ENCODE data around the gene SURF2.

Gene SURF2

DNA sequence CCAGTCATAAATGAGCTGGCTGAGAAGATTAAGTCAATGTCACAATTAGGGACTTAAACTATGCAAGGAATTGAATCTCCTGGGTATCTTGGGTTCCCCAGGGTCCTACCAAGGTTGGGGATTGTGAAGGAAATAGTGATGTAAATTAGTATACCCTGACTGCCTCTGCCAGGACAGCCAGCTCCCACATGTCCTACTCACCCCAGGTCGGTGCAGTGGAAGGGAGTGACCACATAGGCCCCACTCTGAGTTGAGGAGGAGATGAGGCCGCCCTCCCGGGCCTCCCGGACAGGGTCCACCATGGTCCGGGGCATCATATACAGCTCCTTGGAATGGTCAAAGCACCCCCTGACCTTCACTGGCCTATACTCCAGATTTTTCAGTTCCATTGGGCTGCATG lies 2.8 kb upstream of the SURF2 start:
- DNase-seq (ENCODE audit: low read depth in 2 of 2): no peak

DNA sequence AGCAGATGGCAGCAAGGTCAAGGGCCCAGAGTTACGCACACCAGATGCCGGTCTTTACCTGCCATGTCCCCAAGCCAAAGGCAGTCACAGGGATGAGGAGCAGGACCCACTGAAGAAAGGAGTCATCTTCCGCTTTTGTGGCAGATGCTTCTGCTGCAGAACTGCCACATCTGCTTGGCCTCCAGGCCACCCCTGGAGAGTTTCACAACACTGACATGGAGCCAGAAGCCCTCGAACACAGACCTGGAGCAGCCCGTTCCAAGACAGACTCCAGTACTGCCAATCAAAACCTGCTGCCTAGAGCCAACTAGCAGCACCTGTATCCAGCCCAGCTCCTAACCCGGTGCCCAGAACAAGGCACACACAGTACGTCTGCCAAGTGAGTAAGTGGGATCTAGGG lies 1.6 kb upstream of the SURF2 start:
- DNase-seq (ENCODE audit: low read depth in 2 of 2): no peak

DNA sequence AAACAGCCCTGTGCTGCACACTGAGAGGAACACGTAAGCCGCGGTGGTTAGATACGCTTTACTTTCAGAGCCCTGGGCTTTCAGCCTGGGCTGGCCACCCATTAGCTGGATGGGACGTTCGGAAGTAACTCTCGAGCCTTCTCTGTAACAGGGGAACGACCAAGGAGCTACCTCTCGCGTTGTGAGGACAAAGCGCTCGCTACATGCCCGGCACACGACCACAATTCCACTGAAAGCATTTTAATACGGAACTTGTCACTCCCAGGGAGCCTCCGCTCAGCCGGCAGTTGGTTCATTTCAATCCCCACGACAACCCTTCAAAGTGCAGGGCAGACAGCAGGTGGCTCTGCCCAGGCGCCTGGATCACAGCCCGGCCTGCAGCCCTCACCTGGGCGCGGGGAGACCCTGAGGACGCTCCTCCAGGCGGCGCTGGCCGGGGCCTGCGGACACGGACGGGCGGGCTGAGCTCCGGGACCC lies 431 bp upstream of the SURF2 start:
- no peak for DNase-seq (ENCODE audit: low read depth in 2 of 2)

DNA sequence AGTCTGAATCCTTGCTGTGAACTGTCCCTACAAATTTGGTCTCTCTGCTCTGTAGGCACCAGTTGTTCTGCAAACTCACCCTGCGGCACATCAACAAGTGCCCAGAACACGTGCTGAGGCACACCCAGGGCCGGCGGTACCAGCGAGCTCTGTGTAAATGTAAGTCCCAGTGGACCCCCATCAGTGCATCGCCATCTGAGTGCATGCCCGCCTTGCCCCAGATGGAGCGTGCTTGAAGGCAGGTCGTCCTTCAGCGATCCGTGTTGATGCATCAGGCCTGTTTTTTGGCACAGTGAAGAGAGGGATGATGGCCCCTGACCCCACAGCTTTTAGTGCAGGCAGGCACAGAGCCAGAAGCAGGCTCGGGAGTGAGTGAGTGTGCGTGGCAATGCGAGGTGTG lies 1.3 kb downstream of the SURF2 start:
- no peak for DNase-seq (ENCODE audit: low read depth in 2 of 2)

DNA sequence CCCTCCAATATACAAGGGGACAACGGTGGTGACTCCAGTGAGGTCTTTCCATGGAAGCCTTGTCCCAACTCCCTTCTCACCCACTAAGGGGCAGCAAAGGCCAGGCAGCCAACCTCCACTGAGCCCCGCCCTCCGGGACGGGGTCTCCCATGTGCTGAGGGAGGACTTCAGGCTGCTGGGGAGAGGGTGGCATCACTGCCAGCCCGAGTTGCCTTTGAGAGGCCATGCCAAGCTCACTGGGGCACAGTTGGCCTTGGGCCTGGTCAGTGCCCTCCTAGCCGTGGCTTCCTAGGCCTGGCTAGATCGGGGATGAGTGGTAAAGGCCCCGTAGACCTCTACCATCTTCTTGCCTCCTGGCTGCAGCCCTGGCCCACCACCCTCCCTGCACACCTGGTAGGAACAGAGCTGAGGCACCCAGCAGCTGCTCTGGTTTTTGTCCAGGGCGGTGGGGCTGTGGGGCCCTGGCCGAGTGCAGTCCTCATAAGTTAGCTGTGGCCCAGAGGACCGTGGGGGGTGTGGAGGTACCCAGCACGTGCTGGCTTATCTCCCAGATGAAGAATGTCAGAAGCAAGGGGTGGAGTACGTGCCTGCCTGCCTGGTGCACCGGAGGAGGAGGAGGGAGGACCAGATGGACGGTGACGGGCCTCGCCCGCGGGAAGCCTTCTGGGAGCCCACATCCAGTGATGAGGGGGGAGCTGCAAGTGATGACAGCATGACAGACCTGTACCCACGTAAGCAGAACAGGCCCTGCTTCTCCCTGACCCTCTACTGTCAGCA lies 3.2 kb downstream of the SURF2 start:
- no peak for DNase-seq (ENCODE audit: low read depth in 2 of 2)

DNA sequence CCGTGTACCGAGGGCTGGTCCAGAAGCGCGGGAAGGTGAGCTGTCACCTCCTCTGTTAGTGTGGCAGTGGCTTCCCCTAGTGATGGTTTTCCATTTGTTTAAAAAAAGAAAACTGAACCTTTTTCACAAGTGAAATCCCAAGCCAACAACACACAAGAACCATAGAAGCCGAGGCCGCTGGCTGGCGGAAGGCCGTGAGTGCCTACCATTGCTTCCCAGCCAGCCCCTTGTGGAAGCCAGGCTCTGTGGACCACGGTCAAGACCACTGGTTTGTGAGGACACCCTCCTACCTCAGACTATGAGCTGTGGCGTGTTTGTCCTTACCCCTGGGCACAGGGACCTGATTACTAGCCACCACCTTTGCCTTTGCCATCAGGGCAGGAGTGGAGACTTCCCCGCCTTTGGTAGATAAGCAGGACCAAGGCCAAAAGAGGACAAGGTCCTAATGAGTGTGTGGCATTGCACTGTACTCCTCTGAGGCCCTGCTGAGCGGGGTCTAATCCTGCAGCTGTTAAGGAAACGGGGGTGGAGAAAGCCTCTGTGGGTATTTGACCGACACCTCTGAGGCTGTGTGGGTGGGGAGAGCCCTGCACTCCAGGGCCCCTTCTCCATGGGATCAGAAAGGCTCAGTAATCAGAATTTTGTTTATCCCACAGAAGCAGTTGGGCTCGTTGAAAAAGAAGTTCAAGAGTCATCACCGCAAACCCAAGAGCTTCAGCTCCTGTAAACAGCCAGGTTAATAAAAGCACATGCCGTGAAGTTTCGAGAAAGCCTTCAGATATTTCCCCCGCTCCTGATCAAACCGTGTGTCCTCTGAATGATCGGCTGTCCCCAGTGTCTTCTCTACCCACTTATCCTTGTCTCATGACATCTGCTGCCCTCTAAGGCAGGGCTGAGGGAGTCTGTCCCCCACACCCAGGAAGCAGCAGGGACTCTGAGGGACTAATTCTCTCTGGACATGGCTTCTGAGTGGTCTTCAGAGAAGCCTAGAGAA lies 4.3 kb downstream of the SURF2 start:
- no peak for DNase-seq (ENCODE audit: low read depth in 2 of 2)

DNA sequence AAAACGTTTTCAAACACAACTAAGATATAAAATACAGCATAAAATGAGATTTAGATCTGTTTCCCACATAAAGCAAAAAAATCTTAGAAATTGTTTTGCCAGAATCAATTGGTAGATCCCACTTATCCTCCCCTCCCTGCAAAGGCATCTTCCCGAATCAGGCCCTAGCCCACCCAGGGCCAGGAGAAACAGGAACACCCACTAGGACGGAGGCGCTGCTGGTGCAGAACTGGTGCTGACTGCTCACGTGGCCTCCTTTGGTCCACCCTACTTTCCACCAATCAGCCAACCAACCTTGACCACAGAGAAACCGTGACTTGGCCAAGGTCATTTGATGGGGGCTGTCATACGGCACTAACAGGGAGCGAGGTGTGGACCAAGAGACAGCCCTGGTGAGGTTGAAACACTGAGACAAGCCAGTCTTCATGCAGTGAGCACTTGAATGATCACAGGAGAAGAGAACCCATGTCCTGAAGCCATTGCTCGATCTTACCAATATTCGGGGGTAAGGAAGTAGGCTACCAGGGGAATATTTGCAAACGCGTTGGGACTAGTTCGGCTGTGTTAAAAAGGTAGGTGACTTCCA lies 5.2 kb downstream of the SURF2 start:
- no peak for DNase-seq (ENCODE audit: low read depth in 2 of 2)

DNA sequence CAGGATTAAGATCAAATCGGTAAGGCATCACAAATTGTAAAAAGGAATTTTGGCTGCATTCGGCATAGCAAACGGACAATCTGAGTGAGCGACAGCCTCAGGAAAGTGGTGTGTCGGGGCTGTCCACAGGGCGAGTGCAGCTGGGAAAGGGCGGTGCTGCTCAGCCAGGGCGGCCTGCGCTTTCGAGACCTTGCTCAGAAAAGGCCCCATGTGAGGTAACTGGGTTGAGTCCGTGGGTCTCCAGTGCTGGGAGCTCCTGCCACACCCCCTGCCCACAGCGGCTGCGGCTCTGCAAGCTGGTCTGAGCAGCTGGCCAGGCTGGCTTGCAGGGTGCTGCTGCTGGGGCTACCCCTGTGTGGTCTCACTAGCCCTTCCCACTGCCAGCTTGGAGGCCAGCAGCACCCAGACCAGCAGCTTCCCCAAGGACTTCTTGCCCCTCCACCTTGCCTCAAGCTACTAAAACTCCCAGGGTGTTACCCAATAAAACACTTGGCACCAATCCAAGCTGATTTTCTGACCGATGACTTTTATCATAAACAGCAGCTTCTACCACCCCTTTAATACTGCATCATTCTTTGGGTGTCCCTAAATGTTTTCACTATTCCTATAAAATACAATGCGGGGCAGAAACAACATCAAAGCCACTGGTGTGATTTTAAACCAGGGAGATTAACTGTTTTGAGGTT lies 6.2 kb downstream of the SURF2 start:
- DNase-seq (ENCODE audit: low read depth in 2 of 2): no peak

DNA sequence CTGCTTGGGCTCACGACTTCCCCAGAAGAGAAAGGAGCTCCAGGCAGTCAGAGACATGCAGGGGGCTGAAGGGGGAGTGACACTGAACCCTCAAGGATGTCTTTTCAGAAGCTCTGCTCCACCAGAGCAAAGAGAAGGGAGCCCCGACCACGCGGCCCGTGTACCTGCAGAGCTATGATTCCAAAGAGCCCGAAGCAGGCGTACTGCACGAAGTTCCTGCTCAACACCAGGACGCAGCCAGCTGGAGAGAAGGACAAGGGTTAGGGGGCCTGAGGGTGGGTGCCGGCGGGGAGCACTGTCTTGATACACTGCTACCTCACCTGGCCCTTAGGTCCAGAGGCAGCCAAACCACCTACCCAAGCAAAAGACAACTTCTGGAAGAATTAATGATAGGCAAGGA lies 10.1 kb downstream of the SURF2 start:
- DNase-seq (ENCODE audit: low read depth in 2 of 2): no peak

DNA sequence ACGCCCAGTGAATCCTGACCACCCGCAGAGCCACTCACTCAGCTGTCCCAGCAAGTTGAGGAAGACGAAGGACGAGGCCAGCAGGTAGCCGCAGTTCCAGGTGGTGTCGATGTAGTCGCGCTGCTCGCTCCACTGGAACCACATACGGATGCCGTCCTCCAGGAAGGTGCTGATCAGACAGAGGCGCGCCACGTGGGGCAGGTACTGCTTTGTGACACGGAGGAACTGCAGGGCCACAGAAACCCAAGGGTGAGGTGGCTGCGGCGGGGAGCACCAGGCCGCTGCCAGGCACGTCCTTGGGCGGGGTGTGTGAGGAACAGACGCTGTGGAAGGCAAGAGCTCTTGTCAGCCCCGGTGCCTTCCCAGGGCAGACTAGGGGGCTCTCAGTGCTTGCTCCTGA lies 10.9 kb downstream of the SURF2 start:
- DNase-seq (ENCODE audit: low read depth in 2 of 2): no peak

DNA sequence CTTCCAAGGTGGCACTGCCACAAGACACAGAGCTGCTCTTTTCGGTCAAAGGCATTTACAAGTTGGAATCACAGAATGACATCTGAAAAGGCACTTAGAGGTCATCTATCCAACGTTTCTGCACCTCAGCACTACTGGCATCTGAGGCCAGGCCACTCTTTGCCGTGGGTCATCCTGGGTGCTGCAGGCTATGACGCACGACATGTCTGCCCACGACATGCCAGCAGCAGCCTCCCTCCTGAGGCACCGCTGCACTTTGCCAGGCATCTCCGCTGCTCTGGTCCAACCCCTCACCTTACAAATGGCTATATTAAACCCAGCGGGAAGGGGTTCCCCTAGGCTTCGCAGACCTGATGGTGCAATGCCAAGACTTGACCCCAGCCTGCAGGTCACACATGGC lies 11.4 kb downstream of the SURF2 start:
- DNase-seq (ENCODE audit: low read depth in 2 of 2): no peak

DNA sequence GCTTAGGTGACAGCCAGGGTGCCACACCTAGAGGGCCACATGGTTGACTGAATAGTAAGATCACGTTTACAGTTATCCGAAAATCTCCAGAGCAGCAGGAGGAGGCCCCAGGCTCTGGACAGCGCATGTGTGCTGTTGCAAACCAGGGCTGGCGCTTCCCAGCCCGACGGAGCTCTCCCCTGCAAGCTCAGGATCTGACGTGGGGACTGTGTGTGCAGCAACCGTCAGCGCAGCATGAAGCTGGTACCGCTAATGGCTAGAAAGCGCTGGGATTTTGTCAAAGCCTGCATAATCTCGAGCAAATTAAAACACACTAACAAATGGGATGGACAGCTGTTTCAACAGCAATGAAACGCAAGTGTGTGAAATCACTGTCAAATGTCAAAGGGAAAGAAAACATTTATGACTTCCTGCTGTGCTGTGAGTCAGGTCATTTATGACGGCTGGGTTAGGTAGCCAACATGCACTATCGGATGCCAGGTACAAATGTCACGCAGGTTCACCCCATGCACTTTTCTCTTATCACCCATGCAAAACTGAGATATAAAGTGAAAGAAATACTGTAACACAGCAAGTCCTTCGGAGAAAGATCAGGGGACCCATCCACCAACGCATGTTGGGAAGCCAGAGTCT lies 12.0 kb downstream of the SURF2 start:
- no peak for DNase-seq (ENCODE audit: low read depth in 2 of 2)

DNA sequence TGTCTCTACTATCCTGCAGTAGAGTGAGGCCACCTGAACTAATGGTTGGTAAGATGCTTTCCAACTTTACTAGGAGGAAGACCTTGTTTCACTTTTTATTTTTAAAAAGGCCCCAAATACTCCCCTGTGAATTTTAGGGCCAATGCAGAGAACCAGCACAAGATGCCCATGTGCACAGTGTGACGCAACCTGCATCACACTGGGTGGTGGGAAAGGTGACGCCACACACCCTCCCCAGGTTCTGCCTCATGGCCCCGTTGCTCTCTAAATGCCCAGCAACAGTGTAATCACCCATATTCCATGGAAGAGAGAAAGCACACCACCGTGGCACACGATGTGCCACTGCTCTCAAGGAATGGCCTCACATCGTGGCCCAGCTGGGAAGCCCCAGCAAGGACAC lies 13.1 kb downstream of the SURF2 start:
- no peak for DNase-seq (ENCODE audit: low read depth in 2 of 2)

DNA sequence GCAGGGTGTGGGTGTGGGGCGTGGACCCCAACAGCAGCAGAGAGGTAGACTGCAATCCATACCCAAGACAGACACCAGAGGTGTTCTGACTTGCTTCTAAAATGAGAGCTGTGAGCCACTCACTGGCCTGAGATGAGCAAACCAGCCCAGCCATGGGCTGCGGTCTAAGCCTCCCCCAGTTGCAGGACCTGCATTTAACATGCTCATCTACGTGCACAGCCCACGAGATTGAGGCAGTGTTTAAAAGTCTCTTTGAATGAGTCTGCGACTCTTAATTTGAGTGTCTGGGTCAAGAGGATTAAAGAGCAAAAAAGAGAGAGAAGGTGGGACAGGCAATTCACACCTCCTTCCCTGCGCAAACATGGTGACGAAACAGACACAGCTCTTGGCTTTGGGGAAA lies 13.6 kb downstream of the SURF2 start:
- no peak for DNase-seq (ENCODE audit: low read depth in 2 of 2)

DNA sequence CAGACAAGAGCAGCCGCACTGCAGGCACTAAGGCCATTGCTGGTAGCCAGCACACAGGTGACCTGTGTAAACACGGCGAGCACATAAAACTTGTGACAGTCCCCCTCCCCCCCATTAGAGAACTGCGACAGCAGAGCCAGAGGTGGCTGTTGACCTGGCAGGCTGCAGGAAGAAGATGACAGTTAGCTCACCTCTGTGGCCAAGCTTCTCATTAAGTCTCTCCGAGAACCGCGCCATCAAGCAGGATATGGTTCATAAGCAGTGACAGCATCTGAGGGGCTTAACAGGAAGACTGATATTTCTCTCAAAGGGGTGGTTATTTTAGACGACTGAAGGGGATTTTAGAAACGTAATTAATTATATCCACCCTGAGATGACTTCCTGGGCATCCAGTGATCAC lies 14.3 kb downstream of the SURF2 start:
- no peak for DNase-seq (ENCODE audit: low read depth in 2 of 2)

DNA sequence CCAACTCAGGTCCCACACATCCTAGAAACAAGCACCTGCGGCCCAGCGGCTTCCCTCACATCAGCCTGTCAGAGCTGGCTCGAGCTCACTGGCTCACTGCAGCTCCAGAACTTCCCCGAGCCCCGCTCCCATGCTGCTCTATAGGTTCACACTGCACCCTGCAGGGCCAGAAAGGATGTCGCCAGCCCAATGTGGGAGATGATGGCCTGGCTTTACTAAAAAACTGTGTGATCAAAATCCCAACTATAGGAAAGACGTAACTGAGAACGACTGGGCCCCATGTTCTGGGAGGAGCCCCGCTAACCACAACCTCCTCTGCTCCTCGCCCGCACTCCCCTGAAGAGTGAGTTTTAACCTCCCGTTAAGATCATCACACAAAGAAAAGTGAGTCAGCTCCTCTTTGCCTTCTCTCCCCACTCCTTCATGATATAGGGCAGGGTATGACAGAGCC lies 14.9 kb downstream of the SURF2 start:
- DNase-seq (ENCODE audit: low read depth in 2 of 2): peak; percentile 53 to 54

DNA sequence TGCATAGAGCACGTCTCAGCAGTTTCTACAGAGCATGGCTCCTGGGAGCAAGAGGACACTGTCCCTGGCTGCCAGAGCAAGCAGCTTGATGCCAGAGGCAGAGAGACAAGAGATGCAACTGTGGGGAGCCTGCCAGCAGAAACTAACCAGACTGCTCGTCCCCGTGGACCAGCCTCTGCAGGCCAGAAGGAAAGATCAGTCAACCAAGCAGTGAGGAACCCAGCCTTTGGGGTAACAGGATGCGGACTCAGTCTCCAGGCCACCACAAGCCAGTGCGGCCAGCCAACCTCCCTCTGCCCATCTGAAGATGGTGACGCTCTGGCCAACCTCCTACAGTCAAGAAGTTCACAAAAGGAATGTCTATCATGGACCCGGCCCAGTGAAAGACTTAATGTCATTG lies 15.8 kb downstream of the SURF2 start:
- no peak for DNase-seq (ENCODE audit: low read depth in 2 of 2)

DNA sequence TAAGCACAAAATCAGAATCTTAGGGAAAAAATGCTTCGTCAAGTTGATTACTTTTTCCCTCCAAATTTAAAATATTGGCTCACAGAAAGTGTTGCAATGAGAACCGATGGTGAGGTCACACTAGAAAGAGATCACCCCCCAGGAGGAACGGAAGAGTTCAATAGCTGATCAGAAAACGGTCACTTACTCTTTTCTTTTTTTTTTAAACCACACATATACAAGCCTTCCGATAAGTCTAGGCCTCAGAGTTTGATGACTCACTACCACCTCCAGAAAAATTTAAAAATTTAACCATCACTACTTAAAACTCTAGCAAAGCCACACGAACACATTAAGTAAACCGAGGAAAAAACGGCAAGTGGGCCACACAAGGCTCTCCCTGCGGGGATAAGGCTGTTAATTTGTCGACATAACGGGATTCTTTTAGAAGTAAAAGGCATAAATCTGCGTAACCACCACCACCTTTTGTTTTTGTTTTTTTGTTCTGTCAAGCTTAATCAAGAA lies 18.3 kb downstream of the SURF2 start:
- DNase-seq (ENCODE audit: low read depth in 2 of 2): no peak

DNA sequence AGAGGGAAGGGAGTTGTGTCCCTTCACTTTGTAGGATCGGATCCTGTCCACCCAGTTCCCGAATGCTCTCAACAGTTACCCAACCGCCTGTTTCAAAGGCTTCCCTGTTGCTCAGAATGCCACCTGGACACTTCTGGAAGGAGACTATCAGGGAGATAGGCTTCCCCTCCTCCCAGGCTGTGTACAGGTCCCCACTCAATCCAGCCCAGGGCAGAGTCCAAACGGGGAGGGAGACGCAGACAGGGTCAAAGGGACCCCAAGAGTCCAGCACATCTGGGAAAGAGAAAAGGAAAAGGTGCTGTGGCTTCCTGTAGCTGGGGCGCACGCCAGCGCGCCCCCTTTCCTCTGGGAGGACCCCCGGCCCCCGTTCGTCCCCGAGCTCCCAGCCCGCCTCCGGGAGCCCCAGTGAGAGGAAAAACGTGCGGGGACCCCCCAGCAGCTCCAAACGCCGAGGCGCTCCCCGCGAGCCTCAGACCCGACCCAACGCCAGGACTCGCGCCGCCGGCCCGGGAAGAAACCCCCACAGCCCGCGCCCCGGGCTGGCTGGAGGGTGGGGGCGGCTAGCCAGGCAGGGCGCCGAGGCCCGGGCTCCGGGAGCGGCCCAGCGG lies 18.9 kb downstream of the SURF2 start:
- DNase-seq (ENCODE audit: low read depth in 2 of 2): no peak
